Peyer's patch (tissue), 4 donors: ENCODE measurements around the gene KCNQ1. TPM values are rescaled to one million over a fixed set of nuclear protein-coding genes. Genes with fewer than 3 reads are reported as not detected.
"Not testable (repeated sequence)": the region's sequence is repeated elsewhere in the genome, so short reads cannot be mapped to it uniquely, and the experiment has no call there.

Experiments used
- DNase-seq, 3 donors: peaks; one replicate each; pipeline ENCODE4 v3.0.0-alpha.2; 2017 to 2019
- H3K27ac ChIP-seq, 4 donors: fragments of 200-600 bp; sonication (generic); one replicate each; pipeline ENCODE4 v1.5.1; 2016 to 2019
- H3K27me3 ChIP-seq, 2 donors: fragments of 200-600 bp; sonication (generic); one replicate each; pipeline ENCODE4 v1.5.1; 2019
- H3K36me3 ChIP-seq, 3 donors: fragments of 200-600 bp; sonication (generic); one replicate each; pipeline ENCODE4 v1.5.1; 2016 to 2019
- H3K4me1 ChIP-seq, 4 donors: fragments of 200-600 bp; sonication (generic); one replicate each; pipeline ENCODE4 v1.5.1; 2016 to 2019
- H3K4me3 ChIP-seq, 4 donors: fragments of 200-600 bp; sonication (generic); 1 replicate in 3 of 4; 2 replicates in 1 of 4; pipeline ENCODE4 v1.5.1; 2016 to 2019; ENCODE audit warnings: mild to moderate bottlenecking in 1 of 4
- H3K9me3 ChIP-seq, 4 donors: fragments of 200-600 bp; sonication (generic); one replicate each; pipeline ENCODE4 v1.5.1; 2016 to 2019; ENCODE audit warnings: mild to moderate bottlenecking in 1 of 4
- POLR2A ChIP-seq, 2 donors: fragments of 450-650 bp; IDR thresholded peaks; one replicate each; pipeline ENCODE4 v1.5.1; 2017; ENCODE audit warnings: antibody characterized with exemption in 2 of 2, mild to moderate bottlenecking in 2 of 2, moderate library complexity in 2 of 2
- total RNA-seq, 4 donors: library from RNA; depleted of rRNA; stranded (reverse); fragments of >200 nt; gene quantifications; one replicate each; pipeline ENCODE4 v1.1.0, GENCODE V29; 2016
- TF ChIP-seq, protein P1 (sequence below), 6 experiments: fragments of 450-650 bp in 4 of 6; fragments of 200-600 bp in 2 of 6; sonication (generic) in 1 of 6; IDR thresholded peaks; one replicate each; pipeline ENCODE4 v1.5.1; 2017 to 2019; ENCODE audit warnings: antibody characterized with exemption in 6 of 6, mild to moderate bottlenecking in 3 of 6, moderate library complexity in 1 of 6

The KCNQ1 gene
- total RNA-seq, 4 donors from 2014 or later = 50.6 to 66.4 (median 54.2) TPM

DNA sequence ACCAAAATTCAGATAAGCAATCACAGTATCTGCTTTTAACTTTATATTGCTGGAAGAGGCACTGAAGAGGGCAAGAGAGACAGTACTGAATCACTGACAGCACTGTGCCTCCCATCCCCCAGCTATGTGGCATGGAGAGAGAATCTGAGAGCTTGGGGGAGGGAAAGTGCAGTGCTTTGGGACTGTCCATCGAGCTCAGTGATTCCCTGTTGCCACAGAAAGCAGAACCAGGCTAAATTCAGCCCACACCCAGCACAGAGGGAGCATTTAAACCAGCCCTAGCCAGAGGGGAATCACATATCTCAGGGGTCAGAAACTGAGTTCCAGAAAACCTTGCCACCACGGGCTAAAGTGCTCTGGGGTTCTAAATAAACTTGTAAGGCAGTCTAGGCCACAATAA is 44.3 kb downstream of the KCNQ1 start:
- Histone ChIP-seq H3K9me3 (peaks cover 0 to 19% (median 0%) of the 10 kb centered on the region in 4 donors), H3K4me3 (no peak overlapping the region), H3K36me3 (no peaks in the 10 kb centered on the region), H3K4me1 (no peaks in the 10 kb centered on the region), H3K27ac (no peak overlapping the region), H3K27me3 (no peaks in the 10 kb centered on the region)
- TF ChIP-seq POLR2A (IDR thresholded peaks at IDR 0.05) = no peak
- TF ChIP-seq, protein P1, sequence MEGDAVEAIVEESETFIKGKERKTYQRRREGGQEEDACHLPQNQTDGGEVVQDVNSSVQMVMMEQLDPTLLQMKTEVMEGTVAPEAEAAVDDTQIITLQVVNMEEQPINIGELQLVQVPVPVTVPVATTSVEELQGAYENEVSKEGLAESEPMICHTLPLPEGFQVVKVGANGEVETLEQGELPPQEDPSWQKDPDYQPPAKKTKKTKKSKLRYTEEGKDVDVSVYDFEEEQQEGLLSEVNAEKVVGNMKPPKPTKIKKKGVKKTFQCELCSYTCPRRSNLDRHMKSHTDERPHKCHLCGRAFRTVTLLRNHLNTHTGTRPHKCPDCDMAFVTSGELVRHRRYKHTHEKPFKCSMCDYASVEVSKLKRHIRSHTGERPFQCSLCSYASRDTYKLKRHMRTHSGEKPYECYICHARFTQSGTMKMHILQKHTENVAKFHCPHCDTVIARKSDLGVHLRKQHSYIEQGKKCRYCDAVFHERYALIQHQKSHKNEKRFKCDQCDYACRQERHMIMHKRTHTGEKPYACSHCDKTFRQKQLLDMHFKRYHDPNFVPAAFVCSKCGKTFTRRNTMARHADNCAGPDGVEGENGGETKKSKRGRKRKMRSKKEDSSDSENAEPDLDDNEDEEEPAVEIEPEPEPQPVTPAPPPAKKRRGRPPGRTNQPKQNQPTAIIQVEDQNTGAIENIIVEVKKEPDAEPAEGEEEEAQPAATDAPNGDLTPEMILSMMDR (IDR thresholded peaks at IDR 0.05) = no peak
- DNase-seq = no peak

DNA sequence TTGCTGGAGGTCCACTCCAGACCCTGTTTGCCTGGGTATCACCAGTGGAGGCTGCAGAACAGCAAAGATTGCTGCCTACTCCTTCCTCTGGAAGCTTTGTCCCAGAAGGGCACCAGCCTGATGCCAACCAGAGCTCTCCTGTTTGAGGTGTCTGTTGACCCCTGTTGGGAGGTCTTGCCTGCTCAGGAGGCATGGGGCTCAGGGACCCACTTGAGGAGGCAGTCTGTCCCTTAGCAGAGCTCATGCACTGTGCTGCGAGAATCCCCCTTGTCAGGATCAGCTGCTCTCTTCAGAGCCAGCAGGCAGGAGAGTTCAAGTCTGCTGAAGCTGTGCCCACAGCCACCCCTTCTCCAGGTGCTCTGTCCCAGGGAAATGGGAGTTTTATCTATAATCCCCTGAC is 53.1 kb downstream of the KCNQ1 start:
- H3K4me3 ChIP-seq, H3K27ac ChIP-seq, H3K36me3 ChIP-seq, H3K4me1 ChIP-seq, DNase-seq, H3K27me3 ChIP-seq: not testable (repeated sequence)
- H3K9me3 ChIP-seq = peaks cover 0 to 11% (median 0%) of the 10 kb centered on the region in 4 donors

DNA sequence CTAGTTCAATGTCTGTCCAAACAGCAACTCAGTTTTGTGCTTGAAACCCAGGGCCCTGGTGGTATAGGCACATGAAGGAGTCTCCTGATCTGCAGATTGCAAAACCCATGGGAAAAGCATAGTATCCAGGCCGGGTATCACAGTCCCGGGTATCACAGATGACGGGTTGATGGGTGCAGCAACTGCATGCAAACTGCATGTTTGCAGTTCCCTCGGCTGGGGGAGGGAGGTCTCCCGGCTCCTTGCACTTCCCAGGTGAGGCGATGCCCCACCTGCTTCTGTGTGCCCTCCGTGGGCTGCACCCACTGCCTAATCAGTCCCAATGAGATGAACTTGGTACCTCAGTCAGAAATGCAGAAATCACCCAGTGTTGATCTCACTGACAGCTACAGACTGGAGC is 53.9 kb downstream of the KCNQ1 start:
- no peaks in the 10 kb centered on the region for H3K27me3 ChIP-seq
- DNase-seq = no peak
- no peak overlapping the region for H3K27ac ChIP-seq
- no peaks in the 10 kb centered on the region for H3K36me3 ChIP-seq
- peaks cover 0 to 7% (median 0%) of the 10 kb centered on the region in 4 donors for H3K9me3 ChIP-seq
- no peaks in the 10 kb centered on the region for H3K4me1 ChIP-seq
- TF ChIP-seq POLR2A (IDR thresholded peaks at IDR 0.05) = no peak
- TF ChIP-seq, protein P1 (IDR thresholded peaks at IDR 0.05) = no peak
- no peak overlapping the region for H3K4me3 ChIP-seq

DNA sequence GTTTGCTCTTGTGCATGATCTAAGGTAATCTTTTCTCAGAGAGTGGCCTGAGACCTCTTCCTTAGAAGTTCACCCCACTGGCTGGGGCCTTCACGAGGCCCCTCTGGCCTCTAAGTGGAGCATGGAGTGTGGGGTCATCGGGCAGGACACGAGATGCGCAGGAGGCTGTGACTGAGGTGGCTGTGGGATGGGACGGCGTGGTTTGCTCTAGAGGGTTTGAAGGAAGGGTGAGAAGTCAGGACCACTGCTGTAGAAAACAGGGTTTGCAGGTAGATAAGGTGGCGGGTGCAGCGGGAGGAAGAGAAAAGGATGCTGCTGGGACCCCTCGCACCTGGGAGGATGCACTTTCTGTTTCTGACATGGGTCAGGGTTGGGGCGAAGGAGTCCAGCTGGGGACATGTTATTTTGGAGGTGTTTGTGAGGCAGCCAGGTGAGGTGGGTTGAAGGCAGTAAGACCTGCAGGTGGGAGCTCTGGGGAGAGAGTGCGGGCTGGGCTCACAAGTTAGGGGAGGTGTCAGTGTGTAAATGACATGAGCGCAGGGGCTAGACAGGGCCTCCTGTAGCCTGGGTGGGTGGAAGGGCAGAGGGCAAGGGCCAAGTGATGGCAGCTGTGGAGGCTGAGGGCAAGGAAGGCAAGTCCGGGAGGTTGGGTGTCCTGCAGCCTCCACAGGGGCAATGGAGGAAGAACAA is 62.5 kb downstream of the KCNQ1 start:
- H3K4me3 ChIP-seq = no peak overlapping the region
- H3K4me1 ChIP-seq = no peaks in the 10 kb centered on the region
- no peaks in the 10 kb centered on the region for H3K27me3 ChIP-seq
- H3K9me3 ChIP-seq = no peaks in the 10 kb centered on the region
- DNase-seq = peak in 1 of 3 donors; percentile 31
- TF ChIP-seq POLR2A (IDR thresholded peaks at IDR 0.05) = no peak
- TF ChIP-seq, protein P1 (IDR thresholded peaks at IDR 0.05) = no peak
- no peaks in the 10 kb centered on the region for H3K36me3 ChIP-seq
- no peak overlapping the region for H3K27ac ChIP-seq

DNA sequence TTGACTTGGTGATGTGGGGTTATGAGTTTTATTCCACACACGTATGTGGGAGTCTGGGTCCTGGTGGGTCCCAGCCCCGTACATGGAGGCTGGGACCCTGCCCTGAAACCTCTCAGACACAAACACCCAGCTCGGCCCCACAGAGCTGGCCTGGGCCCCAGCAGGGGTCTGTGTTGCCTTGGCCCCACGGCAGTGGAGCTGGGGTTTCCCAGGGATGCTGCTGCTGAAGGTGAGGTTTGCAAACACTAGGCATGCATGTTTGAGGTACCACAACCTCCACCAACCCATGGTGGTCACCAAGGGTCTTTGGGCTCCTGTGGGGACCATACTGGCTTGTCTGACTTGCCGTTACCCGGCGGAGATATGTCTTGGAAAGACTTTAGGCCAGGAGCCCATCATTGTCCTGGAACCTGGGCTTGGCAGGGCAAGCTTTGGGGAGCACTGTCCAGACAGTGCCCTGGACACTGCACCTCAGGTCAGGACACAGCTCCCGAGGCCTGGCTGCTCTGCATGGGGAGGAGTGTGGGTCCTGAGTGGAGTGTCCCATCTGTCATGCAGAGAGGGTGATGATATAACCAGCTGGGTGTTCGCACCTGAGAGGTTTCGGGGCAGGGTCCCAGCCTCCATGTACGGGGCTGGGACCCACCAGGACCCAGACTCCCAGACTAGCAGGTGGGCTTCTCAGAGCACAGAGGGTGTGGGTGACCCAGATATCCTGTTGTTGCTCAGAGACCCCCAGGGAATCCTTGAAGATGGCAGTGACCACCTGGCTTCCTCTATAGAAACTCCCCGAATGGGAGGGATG is 63.3 kb downstream of the KCNQ1 start:
- no peak for DNase-seq
- Histone ChIP-seq H3K27ac (no peak overlapping the region), H3K4me1 (no peaks in the 10 kb centered on the region), H3K27me3 (no peaks in the 10 kb centered on the region), H3K4me3 (no peak overlapping the region), H3K36me3 (no peaks in the 10 kb centered on the region), H3K9me3 (no peaks in the 10 kb centered on the region)
- TF ChIP-seq, protein P1 (IDR thresholded peaks at IDR 0.05) = no peak
- no peak for TF ChIP-seq POLR2A (IDR thresholded peaks at IDR 0.05)

DNA sequence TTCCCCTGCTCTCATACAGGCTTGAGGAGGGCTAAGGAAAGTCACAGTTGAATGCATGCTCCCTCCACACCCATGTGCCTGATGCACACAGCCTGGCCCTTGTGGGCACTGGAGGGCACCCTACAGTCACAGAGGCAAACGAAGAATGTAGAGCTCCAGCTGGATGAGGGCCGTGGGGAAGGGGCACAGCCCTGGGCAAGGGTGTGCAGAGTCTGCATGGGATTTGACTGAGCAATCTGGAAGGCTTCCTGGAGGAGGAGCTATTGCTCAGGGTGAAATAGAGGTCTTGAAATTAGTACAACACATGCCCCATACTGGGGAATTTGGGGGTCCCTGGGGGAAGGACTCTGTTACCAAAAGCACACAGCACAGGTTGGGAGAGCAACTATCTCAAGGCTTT is 64.0 kb downstream of the KCNQ1 start:
- DNase-seq = no peak
- no peaks in the 10 kb centered on the region for H3K36me3 ChIP-seq
- no peaks in the 10 kb centered on the region for H3K27me3 ChIP-seq
- TF ChIP-seq POLR2A (IDR thresholded peaks at IDR 0.05) = no peak
- TF ChIP-seq, protein P1 (IDR thresholded peaks at IDR 0.05) = no peak
- H3K4me3 ChIP-seq = no peak overlapping the region
- H3K9me3 ChIP-seq = no peaks in the 10 kb centered on the region
- no peaks in the 10 kb centered on the region for H3K4me1 ChIP-seq
- H3K27ac ChIP-seq = no peak overlapping the region
